Mesangial cell (primary cell): ENCODE data around the gene DHRS1. TPM values are rescaled to one million over a fixed set of nuclear protein-coding genes. Genes with fewer than 3 reads are reported as not detected.

Experiments used
- total RNA-seq: library from RNA; depleted of rRNA; stranded (reverse); fragments of >200 nt; gene quantifications from 2 replicates; pipeline ENCODE4 v1.2.3, GENCODE V29; 2015

DHRS1 gene
- 19.7 and 46.5 TPM in 2 replicates for total RNA-seq

GRCh38 chr14:24299255-24300191, at the start of gene DHRS1, which contains the start of gene NOP9:
Gene DHRS1 (minus strand): TSS chr14:24299780. CDS start chr14:24299106, 674 bp downstream.
Gene NOP9 (plus strand): TSS chr14:24299850. CDS start chr14:24299955, 105 bp downstream.

GRCh38 chr14:24339284-24340151, 39.9 kb upstream of the DHRS1 start, which contains the start of gene RIPK3:
Gene RIPK3 (minus strand): TSS chr14:24339991. CDS start chr14:24339826, 165 bp downstream.

GRCh38 chr14:24334431-24335291, 35.1 kb upstream of the DHRS1 start, which contains the start of gene ADCY4:
Gene ADCY4 (minus strand): TSS chr14:24335071. CDS start chr14:24334652, 419 bp downstream.

GRCh38 chr14:24310646-24311604, 11.3 kb upstream of the DHRS1 start, which contains the start of gene LTB4R:
Gene LTB4R (plus strand): TSS chr14:24311502. CDS start chr14:24315652, 4,150 bp downstream.

GRCh38 chr14:24309538-24310264, 10.1 kb upstream of the DHRS1 start, which contains the start of gene LTB4R2:
Gene LTB4R2 (plus strand): TSS chr14:24310140. CDS start chr14:24310665, 525 bp downstream.

GRCh38 chr14:24307575-24308341, 8.2 kb upstream of the DHRS1 start, which contains the start of gene CIDEB:
Gene CIDEB (minus strand): TSS chr14:24307977. CDS start chr14:24307858, 119 bp downstream.

GRCh38 chr14:24271134-24271833, 28.3 kb downstream of the DHRS1 start, which contains the start of gene RABGGTA:
Gene RABGGTA (minus strand): TSS chr14:24271597. CDS start chr14:24271115, 482 bp downstream.

GRCh38 chr14:24262821-24263733, 36.5 kb downstream of the DHRS1 start, which contains the start of gene TGM1:
Gene TGM1 (minus strand): TSS chr14:24263177. CDS start chr14:24262352, 825 bp downstream.

Other genes starting within 250 kb of the DHRS1 start
- gene CARMIL3, start 247.8 kb downstream of the DHRS1 start, total RNA-seq: under 0.01 and 0.38 TPM in 2 replicates
- not detected in 2 replicates for gene CPNE6, start 228.2 kb downstream of the DHRS1 start, total RNA-seq
- gene PCK2, start 205.5 kb downstream of the DHRS1 start, total RNA-seq: 65.0 and 80.9 TPM in 2 replicates
- gene DCAF11, start 185.0 kb downstream of the DHRS1 start, total RNA-seq: 38.0 and 68.5 TPM in 2 replicates
- gene NRL, start 184.8 kb downstream of the DHRS1 start, total RNA-seq: 3.4 and 3.5 TPM in 2 replicates
- 0.13 TPM in 1 of 2 replicates, not detected in the other for gene FITM1, start 169.1 kb downstream of the DHRS1 start, total RNA-seq
- gene PSME1, start 163.6 kb downstream of the DHRS1 start, total RNA-seq: 139 and 159 TPM in 2 replicates
- 10.3 and 38.1 TPM in 2 replicates for gene EMC9, start 158.2 kb downstream of the DHRS1 start, total RNA-seq
- 64.3 and 68.9 TPM in 2 replicates for gene PSME2, start 153.2 kb downstream of the DHRS1 start, total RNA-seq
- 34.9 and 54.6 TPM in 2 replicates for gene RNF31, start 152.3 kb downstream of the DHRS1 start, total RNA-seq
- gene IRF9, start 138.5 kb downstream of the DHRS1 start, total RNA-seq: 24.6 and 85.1 TPM in 2 replicates
- gene REC8, start 127.7 kb downstream of the DHRS1 start, total RNA-seq: 151 and 228 TPM in 2 replicates
- 50.6 and 80.5 TPM in 2 replicates for gene IPO4, start 111.0 kb downstream of the DHRS1 start, total RNA-seq
- 58.7 and 75.7 TPM in 2 replicates for gene TM9SF1, start 104.3 kb downstream of the DHRS1 start, total RNA-seq
- gene TSSK4, start 94.1 kb downstream of the DHRS1 start, total RNA-seq: not detected in 2 replicates
- 20.2 and 24.4 TPM in 2 replicates for gene CHMP4A, start 86.3 kb downstream of the DHRS1 start, total RNA-seq
- gene MDP1, start 83.7 kb downstream of the DHRS1 start, total RNA-seq: 5.9 and 16.9 TPM in 2 replicates
- 93.6 and 135 TPM in 2 replicates for gene NEDD8, start 67.4 kb downstream of the DHRS1 start, total RNA-seq
- gene GMPR2, start 66.9 kb downstream of the DHRS1 start, total RNA-seq: 42.7 and 54.6 TPM in 2 replicates
- gene TINF2, start 57.2 kb downstream of the DHRS1 start, total RNA-seq: 44.0 and 47.4 TPM in 2 replicates
- 0.65 and 0.89 TPM in 2 replicates for gene TGM1, start 36.6 kb downstream of the DHRS1 start, total RNA-seq
- gene RABGGTA, start 28.2 kb downstream of the DHRS1 start, total RNA-seq: 33.7 TPM in 2 replicates
- 18.1 and 23.1 TPM in 2 replicates for gene NOP9, start 70 bp upstream of the DHRS1 start, total RNA-seq
- gene CIDEB, start 8.2 kb upstream of the DHRS1 start, total RNA-seq: 1.1 and 1.3 TPM in 2 replicates
- 1.1 and 1.3 TPM in 2 replicates for gene LTB4R2, start 10.4 kb upstream of the DHRS1 start, total RNA-seq
- gene LTB4R, start 11.7 kb upstream of the DHRS1 start, total RNA-seq: 0.98 and 1.9 TPM in 2 replicates
- gene ADCY4, start 35.3 kb upstream of the DHRS1 start, total RNA-seq: 0.16 and 1.5 TPM in 2 replicates
- gene RIPK3, start 40.2 kb upstream of the DHRS1 start, total RNA-seq: 1.1 and 1.8 TPM in 2 replicates
- gene NFATC4, start 68.4 kb upstream of the DHRS1 start, total RNA-seq: 15.3 and 30.9 TPM in 2 replicates
- 6.7 and 22.6 TPM in 2 replicates for gene NYNRIN, start 99.2 kb upstream of the DHRS1 start, total RNA-seq
- gene CBLN3, start 129.9 kb upstream of the DHRS1 start, total RNA-seq: 0.65 and 1.6 TPM in 2 replicates
- gene KHNYN, start 130.2 kb upstream of the DHRS1 start, total RNA-seq: 30.3 and 36.6 TPM in 2 replicates
- gene SDR39U1, start 143.0 kb upstream of the DHRS1 start, total RNA-seq: 33.9 and 163 TPM in 2 replicates
- not detected in 2 replicates for gene CMA1, start 208.5 kb upstream of the DHRS1 start, total RNA-seq